Measurements from ENCODE around the gene PCDHAC2.

Gene PCDHAC2

GRCh38 chr5:140988100-140988499 lies 21.8 kb downstream of the PCDHAC2 start:
- TF ChIP-seq CTCF (conservative IDR thresholded peaks at IDR 0.05; ENCODE audit: low read length): no peak
- no peak for DNase-seq (ENCODE audit: low read depth)
- H3K4me3 ChIP-seq (ENCODE audit: low read length): no peak overlapping the region

GRCh38 chr5:140988608-140989007 lies 22.3 kb downstream of the PCDHAC2 start:
- no peak for DNase-seq (ENCODE audit: low read depth)
- no peak overlapping the region for H3K4me3 ChIP-seq (ENCODE audit: low read length)
- TF ChIP-seq CTCF (conservative IDR thresholded peaks at IDR 0.05; ENCODE audit: low read length): no peak

GRCh38 chr5:140989254-140990020 lies 23.2 kb downstream of the PCDHAC2 start:
- no peak overlapping the region for H3K4me3 ChIP-seq (ENCODE audit: low read length)
- DNase-seq (ENCODE audit: low read depth): no peak
- TF ChIP-seq CTCF (conservative IDR thresholded peaks at IDR 0.05; ENCODE audit: low read length): no peak

GRCh38 chr5:140992828-140993227 lies 26.6 kb downstream of the PCDHAC2 start:
- TF ChIP-seq CTCF (conservative IDR thresholded peaks at IDR 0.05; ENCODE audit: low read length): no peak
- DNase-seq (ENCODE audit: low read depth): no peak
- no peak overlapping the region for H3K4me3 ChIP-seq (ENCODE audit: low read length)

GRCh38 chr5:140996060-140996459 lies 29.8 kb downstream of the PCDHAC2 start:
- DNase-seq (ENCODE audit: low read depth): no peak
- no peak for TF ChIP-seq CTCF (conservative IDR thresholded peaks at IDR 0.05; ENCODE audit: low read length)

GRCh38 chr5:140998921-140999410 lies 32.7 kb downstream of the PCDHAC2 start:
- H3K4me3 ChIP-seq (ENCODE audit: low read length): no peak overlapping the region
- no peak for DNase-seq (ENCODE audit: low read depth)
- no peak for TF ChIP-seq CTCF (conservative IDR thresholded peaks at IDR 0.05; ENCODE audit: low read length)

More at GRCh38 chr5:140996060-140996459, 29.8 kb downstream of the PCDHAC2 start:
- no peak overlapping the region for H3K4me3 ChIP-seq (ENCODE audit: low read length)

- no peak overlapping the region for H3K4me3 ChIP-seq (ENCODE audit: low read length)
- no peak for DNase-seq (ENCODE audit: low read depth)
- no peak for TF ChIP-seq CTCF (conservative IDR thresholded peaks at IDR 0.05; ENCODE audit: low read length)
These were observed 35.2 kb downstream of the PCDHAC2 start for GRCh38 chr5:141001446-141001843.

All from AG10803 (cell line).